Measurements from ENCODE around the gene INCA1.

INCA1 gene

DNA sequence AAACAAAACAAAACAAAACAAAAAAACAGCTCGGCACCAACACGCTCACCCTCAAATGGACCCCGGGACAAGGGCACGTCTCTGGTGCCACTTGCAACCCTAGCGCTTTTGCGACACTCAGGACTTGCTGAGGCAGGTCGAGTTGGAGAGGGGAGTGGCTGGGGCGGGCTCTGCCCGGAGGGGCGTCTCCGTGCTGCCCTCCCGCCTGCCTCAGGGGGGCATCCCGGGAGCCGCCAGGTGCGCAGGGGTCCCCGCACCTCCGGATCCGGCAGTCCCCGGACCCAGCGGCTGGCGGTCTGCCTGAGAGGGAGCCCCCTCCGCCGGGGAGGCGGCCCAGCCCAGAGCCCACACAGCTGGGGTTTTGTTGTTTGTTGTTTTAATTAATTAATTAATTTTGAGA lies 38.0 kb upstream of the INCA1 start, which contains the start of gene SLC52A1:
Gene SLC52A1 (minus strand): TSS at position 112 of the 400 bp plus-strand sequence. CDS start 820 bp downstream, outside the sequence.
- TF ChIP-seq, protein P1, sequence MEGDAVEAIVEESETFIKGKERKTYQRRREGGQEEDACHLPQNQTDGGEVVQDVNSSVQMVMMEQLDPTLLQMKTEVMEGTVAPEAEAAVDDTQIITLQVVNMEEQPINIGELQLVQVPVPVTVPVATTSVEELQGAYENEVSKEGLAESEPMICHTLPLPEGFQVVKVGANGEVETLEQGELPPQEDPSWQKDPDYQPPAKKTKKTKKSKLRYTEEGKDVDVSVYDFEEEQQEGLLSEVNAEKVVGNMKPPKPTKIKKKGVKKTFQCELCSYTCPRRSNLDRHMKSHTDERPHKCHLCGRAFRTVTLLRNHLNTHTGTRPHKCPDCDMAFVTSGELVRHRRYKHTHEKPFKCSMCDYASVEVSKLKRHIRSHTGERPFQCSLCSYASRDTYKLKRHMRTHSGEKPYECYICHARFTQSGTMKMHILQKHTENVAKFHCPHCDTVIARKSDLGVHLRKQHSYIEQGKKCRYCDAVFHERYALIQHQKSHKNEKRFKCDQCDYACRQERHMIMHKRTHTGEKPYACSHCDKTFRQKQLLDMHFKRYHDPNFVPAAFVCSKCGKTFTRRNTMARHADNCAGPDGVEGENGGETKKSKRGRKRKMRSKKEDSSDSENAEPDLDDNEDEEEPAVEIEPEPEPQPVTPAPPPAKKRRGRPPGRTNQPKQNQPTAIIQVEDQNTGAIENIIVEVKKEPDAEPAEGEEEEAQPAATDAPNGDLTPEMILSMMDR (IDR thresholded peaks at IDR 0.05; ENCODE audit: insufficient read depth, low read length, poor library complexity, severe bottlenecking), result no peak
- DNase-seq (ENCODE audit: extremely low read depth, insufficient read length), result no peak
- Histone ChIP-seq H3K36me3 (ENCODE audit: control insufficient read depth, insufficient read depth, low read length) (no peaks in the 10 kb centered on the region), H3K27me3 (replicated peaks; ENCODE audit: control insufficient read depth, insufficient read depth, low read length) (no peaks in the 10 kb centered on the region), H3K4me3 (replicated peaks; ENCODE audit: low read depth, low read length) (no peak within 1 kb of the TSS)

DNA sequence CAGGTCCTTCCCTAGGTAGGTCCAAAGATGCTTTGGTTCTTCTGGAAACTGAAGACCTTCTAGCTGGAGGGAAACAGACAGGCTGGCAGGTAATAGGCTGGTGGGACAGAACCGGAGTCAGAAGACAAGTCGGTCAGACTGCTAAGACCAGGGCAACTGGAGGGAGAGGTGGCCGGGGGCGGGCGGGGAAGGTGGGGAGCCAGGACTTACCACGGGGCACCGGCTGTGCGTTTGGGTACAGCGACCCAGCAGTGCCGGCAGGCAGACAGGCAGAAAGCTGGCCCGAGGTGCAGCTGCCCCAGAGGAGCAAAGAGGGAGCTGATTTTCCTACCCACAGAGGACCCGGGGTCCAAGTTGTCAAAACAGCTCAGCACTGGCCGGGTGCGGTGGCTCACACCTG lies 37.3 kb upstream of the INCA1 start:
- no peak for DNase-seq (ENCODE audit: extremely low read depth, insufficient read length)
- no peaks in the 10 kb centered on the region for H3K27me3 ChIP-seq (replicated peaks; ENCODE audit: control insufficient read depth, insufficient read depth, low read length)
- no peak overlapping the region for H3K4me3 ChIP-seq (replicated peaks; ENCODE audit: low read depth, low read length)
- H3K36me3 ChIP-seq (ENCODE audit: control insufficient read depth, insufficient read depth, low read length), result no peaks in the 10 kb centered on the region
- TF ChIP-seq, protein P1 (IDR thresholded peaks at IDR 0.05; ENCODE audit: insufficient read depth, low read length, poor library complexity, severe bottlenecking), result no peak

DNA sequence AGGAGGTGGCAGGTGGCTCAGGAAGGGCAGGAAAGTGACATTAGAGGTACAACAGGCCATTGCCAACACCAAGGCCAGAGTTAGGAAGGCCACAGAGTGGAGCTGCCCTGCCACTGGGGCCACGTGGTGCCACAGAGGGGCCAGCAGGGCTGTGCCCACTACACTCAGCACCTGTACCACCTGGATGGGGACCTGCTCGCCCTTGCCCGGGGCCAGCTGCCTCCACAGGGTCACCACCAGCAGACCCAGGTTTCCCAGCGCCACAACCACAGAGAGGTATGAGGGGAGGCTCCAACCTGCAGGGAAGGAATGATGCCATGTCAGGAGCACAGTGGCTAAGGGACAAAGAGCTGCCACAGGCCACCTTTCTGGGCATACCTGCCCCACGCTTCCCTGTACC lies 36.7 kb upstream of the INCA1 start:
- Histone ChIP-seq H3K4me3 (replicated peaks; ENCODE audit: low read depth, low read length) (no peak overlapping the region), H3K27me3 (replicated peaks; ENCODE audit: control insufficient read depth, insufficient read depth, low read length) (no peaks in the 10 kb centered on the region), H3K36me3 (ENCODE audit: control insufficient read depth, insufficient read depth, low read length) (no peaks in the 10 kb centered on the region)
- no peak for DNase-seq (ENCODE audit: extremely low read depth, insufficient read length)
- TF ChIP-seq, protein P1 (IDR thresholded peaks at IDR 0.05; ENCODE audit: insufficient read depth, low read length, poor library complexity, severe bottlenecking), result no peak

DNA sequence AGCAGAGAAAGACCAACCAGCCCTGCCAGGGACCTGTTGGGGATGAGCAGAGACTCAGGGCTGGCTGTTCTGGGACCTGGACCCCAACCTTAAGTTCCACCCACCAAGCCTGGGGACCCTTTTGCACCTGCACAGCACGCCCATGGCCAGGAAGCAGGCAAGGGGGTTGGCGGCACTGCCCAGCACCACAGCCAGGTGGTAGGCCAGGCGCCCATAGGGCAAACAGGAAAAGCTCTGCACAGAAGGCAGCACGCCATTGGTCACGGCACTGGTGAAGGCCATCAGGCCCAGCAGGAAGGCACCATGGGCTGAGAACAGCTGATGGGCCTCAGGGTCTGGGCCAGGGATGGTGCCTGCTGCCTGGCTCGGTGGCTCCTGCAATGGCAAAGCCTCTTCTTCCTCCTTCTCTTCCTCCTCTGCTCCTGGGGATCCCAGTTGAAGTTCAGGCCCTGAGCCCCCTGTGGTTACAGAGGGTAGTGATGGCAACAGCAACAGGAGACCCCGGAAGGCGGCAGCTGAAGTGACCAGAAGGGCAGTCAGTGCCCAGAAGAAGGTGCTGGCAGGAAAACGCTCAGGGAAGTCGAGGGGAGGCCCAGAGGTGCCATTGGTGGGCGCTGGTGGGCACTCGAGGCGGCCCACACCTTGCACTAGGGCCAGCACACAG lies 36.2 kb upstream of the INCA1 start:
- no peaks in the 10 kb centered on the region for H3K36me3 ChIP-seq (ENCODE audit: control insufficient read depth, insufficient read depth, low read length)
- no peak for DNase-seq (ENCODE audit: extremely low read depth, insufficient read length)

DNA sequence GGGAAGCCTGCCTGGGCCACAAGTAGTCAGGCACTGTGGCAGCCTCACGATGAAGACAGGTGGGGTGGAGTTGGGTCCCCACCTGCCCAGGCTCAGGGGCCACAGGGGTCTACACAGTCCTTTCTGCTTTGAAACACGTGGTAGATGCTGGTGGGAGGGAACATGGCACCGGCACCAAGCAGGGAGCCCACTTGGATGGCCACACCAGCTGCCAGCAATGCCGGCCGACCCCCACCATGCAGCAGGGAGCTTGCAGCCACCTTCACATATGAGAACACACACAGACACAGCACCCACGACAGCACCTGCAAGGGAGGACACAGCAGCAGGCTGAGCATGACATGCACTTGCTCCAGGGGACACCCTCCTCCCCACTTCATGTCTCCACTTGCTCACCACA lies 35.5 kb upstream of the INCA1 start:
- Histone ChIP-seq H3K36me3 (ENCODE audit: control insufficient read depth, insufficient read depth, low read length) (no peaks in the 10 kb centered on the region), H3K27me3 (replicated peaks; ENCODE audit: control insufficient read depth, insufficient read depth, low read length) (no peaks in the 10 kb centered on the region), H3K4me3 (replicated peaks; ENCODE audit: low read depth, low read length) (no peak overlapping the region)
- DNase-seq (ENCODE audit: extremely low read depth, insufficient read length), result no peak
- TF ChIP-seq, protein P1 (IDR thresholded peaks at IDR 0.05; ENCODE audit: insufficient read depth, low read length, poor library complexity, severe bottlenecking), result no peak

More for the DNA sequence above, 36.2 kb upstream of the INCA1 start:
- Histone ChIP-seq H3K4me3 (replicated peaks; ENCODE audit: low read depth, low read length) (no peak overlapping the region), H3K27me3 (replicated peaks; ENCODE audit: control insufficient read depth, insufficient read depth, low read length) (no peaks in the 10 kb centered on the region)
- TF ChIP-seq, protein P1 (IDR thresholded peaks at IDR 0.05; ENCODE audit: insufficient read depth, low read length, poor library complexity, severe bottlenecking), result no peak

Measured in GM06990 (cell line).